Keratinocyte (primary cell): ENCODE data around the gene TFDP1.

Experiments
- EZH2 ChIP-seq: IDR thresholded peaks from one replicate; pipeline ENCODE4 v1.6.1; 2012; ENCODE audit warnings: inconsistent platforms, mild to moderate bottlenecking, low read length, moderate library complexity
- TF ChIP-seq, protein P1 (sequence below), 3 experiments: IDR thresholded peaks in 1 of 3; conservative IDR thresholded peaks in 1 of 3; optimal IDR thresholded peaks in 1 of 3; 2 replicates in 2 of 3; 3 replicates in 1 of 3; pipeline versions ENCODE3 to v1.5.1; 2011; ENCODE audit warnings: low read length in 3 of 3, mild to moderate bottlenecking in 3 of 3, moderate library complexity in 2 of 3, control low read depth in 1 of 3, inconsistent platforms in 1 of 3; ENCODE audit not compliant: insufficient read depth in 2 of 3; ENCODE audit errors: extremely low read depth in 1 of 3

GRCh38 chr13:113663934-113664333 is 79.4 kb downstream of the TFDP1 start:
- TF ChIP-seq EZH2 = no peak
- TF ChIP-seq, protein P1, sequence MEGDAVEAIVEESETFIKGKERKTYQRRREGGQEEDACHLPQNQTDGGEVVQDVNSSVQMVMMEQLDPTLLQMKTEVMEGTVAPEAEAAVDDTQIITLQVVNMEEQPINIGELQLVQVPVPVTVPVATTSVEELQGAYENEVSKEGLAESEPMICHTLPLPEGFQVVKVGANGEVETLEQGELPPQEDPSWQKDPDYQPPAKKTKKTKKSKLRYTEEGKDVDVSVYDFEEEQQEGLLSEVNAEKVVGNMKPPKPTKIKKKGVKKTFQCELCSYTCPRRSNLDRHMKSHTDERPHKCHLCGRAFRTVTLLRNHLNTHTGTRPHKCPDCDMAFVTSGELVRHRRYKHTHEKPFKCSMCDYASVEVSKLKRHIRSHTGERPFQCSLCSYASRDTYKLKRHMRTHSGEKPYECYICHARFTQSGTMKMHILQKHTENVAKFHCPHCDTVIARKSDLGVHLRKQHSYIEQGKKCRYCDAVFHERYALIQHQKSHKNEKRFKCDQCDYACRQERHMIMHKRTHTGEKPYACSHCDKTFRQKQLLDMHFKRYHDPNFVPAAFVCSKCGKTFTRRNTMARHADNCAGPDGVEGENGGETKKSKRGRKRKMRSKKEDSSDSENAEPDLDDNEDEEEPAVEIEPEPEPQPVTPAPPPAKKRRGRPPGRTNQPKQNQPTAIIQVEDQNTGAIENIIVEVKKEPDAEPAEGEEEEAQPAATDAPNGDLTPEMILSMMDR (optimal IDR thresholded peaks at IDR 0.05 in 1 of 3, IDR thresholded peaks at IDR 0.05 in 1 of 3, conservative IDR thresholded peaks at IDR 0.05 in 1 of 3; ENCODE audit: extremely low read depth in 1 of 3, insufficient read depth in 2 of 3, low read length in 3 of 3) = no peak
